ENCODE measurements around the gene DOCK1. TPM values are rescaled to one million over a fixed set of nuclear protein-coding genes. Genes with fewer than 3 reads are reported as not detected.

The DOCK1 gene
- total RNA-seq, 2 experiments from 2014 or later, result not detected

DNA sequence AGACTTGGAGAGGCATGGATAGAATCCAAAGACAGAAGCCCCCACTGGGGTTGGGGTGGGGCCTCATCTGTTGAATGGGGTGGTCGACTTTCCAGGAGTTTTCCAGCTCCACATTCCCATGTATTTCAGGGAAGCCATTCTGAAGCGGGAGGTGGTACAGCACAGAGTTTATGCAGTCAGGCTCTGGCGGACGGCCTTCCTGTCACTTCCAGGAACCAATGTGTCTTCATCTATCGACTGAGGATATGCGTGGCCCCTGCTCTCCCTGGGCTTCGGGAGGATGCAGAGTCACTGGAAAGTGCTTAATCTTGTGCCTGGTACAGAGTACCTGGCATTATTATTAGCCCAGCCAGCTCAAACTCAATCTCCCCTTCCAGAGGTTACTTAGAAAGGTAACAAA is 26.3 kb downstream of the DOCK1 start:
- Histone ChIP-seq H3K4me1 (ENCODE audit: insufficient read depth, low read length) (no peaks in the 10 kb centered on the region), H3K27me3 (ENCODE audit: control insufficient read depth in 1 of 2, insufficient read depth in 2 of 2, low read length in 2 of 2) (no peaks in the 10 kb centered on the region), H3K4me3 (ENCODE audit: low read length) (no peak overlapping the region), H3K27ac (ENCODE audit: low read depth in 1 of 2, low read length in 2 of 2) (no peak overlapping the region), H3K9me3 (ENCODE audit: control insufficient read depth in 1 of 2, insufficient read depth in 1 of 2, low read length in 2 of 2) (peaks cover 0 to 30% of the 10 kb centered on the region in 2 experiments), H3K36me3 (ENCODE audit: insufficient read depth, low read length) (no peaks in the 10 kb centered on the region)
- ChIA-PET CTCF (no interaction called here), POLR2A (no interaction called here)
- Mint-ChIP-seq H3K4me1 (ENCODE audit: low read depth) (no peaks in the 10 kb centered on the region), H3K4me3 (no peak overlapping the region), H3K27me3 (no peaks in the 10 kb centered on the region), H3K36me3 (ENCODE audit: low read depth) (no peaks in the 10 kb centered on the region), H3K9me3 (no peaks in the 10 kb centered on the region), H3K27ac (no peak overlapping the region)
- intact Hi-C loops (cut with DNase I, micrococcal nuclease), result no loop called here
- DNase-seq (no peak), ATAC-seq (ENCODE audit: poor library complexity) (no peak)
- TF ChIP-seq, protein P1, sequence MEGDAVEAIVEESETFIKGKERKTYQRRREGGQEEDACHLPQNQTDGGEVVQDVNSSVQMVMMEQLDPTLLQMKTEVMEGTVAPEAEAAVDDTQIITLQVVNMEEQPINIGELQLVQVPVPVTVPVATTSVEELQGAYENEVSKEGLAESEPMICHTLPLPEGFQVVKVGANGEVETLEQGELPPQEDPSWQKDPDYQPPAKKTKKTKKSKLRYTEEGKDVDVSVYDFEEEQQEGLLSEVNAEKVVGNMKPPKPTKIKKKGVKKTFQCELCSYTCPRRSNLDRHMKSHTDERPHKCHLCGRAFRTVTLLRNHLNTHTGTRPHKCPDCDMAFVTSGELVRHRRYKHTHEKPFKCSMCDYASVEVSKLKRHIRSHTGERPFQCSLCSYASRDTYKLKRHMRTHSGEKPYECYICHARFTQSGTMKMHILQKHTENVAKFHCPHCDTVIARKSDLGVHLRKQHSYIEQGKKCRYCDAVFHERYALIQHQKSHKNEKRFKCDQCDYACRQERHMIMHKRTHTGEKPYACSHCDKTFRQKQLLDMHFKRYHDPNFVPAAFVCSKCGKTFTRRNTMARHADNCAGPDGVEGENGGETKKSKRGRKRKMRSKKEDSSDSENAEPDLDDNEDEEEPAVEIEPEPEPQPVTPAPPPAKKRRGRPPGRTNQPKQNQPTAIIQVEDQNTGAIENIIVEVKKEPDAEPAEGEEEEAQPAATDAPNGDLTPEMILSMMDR (IDR thresholded peaks at IDR 0.05), result no peak

DNA sequence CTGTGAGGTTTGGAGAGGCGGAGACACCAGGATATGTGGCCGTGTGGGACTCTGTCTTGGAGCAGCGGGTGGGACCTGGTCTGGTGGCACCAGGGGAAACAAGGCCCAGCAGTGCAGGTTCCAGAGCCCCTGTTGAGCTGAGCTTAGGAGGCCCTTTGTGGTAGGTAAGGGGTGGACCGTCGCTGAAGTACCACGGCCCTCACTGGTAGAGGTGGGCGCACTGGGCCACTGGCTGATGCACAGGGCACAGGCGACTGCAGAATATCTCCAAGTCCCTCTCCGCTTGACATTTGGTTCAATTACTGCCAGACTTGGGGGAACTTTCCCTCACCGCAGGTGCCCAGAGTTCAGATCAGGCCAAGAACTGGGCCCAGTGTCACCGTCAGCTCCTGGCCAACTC is 27.3 kb downstream of the DOCK1 start:
- DNase-seq, result no peak
- TF ChIP-seq, protein P1 (IDR thresholded peaks at IDR 0.05), result no peak
- Mint-ChIP-seq H3K4me1 (ENCODE audit: low read depth) (no peaks in the 10 kb centered on the region), H3K27ac (no peak overlapping the region), H3K4me3 (no peak overlapping the region), H3K9me3 (peaks cover 2% of the 10 kb centered on the region), H3K36me3 (ENCODE audit: low read depth) (no peaks in the 10 kb centered on the region), H3K27me3 (no peaks in the 10 kb centered on the region)
- no peak for ATAC-seq (ENCODE audit: poor library complexity)
- H3K27me3 ChIP-seq (ENCODE audit: control insufficient read depth in 1 of 2, insufficient read depth in 2 of 2, low read length in 2 of 2), result no peaks in the 10 kb centered on the region
- no peaks in the 10 kb centered on the region for H3K36me3 ChIP-seq (ENCODE audit: insufficient read depth, low read length)
- H3K4me1 ChIP-seq (ENCODE audit: insufficient read depth, low read length), result no peaks in the 10 kb centered on the region
- H3K4me3 ChIP-seq (ENCODE audit: low read length), result no peak overlapping the region
- peaks cover 0 to 26% of the 10 kb centered on the region in 2 experiments for H3K9me3 ChIP-seq (ENCODE audit: control insufficient read depth in 1 of 2, insufficient read depth in 1 of 2, low read length in 2 of 2)
- CTCF ChIA-PET, result no interaction called here
- POLR2A ChIA-PET, result no interaction called here
- intact Hi-C loops (cut with DNase I, micrococcal nuclease), result no loop called here
- H3K27ac ChIP-seq (ENCODE audit: low read depth in 1 of 2, low read length in 2 of 2), result no peak overlapping the region

DNA sequence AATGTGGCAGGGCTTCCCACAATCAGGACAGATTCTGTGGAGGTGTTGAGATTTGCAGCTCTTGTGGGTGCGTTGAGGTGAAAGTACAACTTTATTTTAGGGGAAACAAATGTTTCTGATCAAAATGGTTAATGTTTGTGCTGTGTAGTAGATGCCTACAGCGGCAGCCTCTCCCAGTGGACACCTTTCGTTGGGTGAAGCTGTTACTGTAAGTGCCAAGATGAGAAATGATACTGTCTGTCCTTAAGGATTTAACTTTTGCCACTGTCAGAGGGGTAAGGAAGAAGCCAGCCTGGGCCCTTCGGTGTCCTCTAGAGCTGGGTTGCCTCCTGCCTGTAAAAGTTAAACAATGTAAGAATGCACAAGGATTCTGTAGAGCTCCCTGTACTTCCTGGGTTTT is 27.9 kb downstream of the DOCK1 start:
- intact Hi-C loops (cut with DNase I, micrococcal nuclease), result no loop called here

More for the DNA sequence above, 27.9 kb downstream of the DOCK1 start:
- Mint-ChIP-seq H3K9me3 (peaks cover 4% of the 10 kb centered on the region), H3K36me3 (ENCODE audit: low read depth) (no peaks in the 10 kb centered on the region), H3K4me3 (no peak overlapping the region), H3K4me1 (ENCODE audit: low read depth) (no peaks in the 10 kb centered on the region), H3K27me3 (no peaks in the 10 kb centered on the region), H3K27ac (no peak overlapping the region)
- TF ChIP-seq, protein P1 (IDR thresholded peaks at IDR 0.05), result no peak
- ChIA-PET POLR2A (no interaction called here), CTCF (no interaction called here)
- Histone ChIP-seq H3K9me3 (ENCODE audit: control insufficient read depth in 1 of 2, insufficient read depth in 1 of 2, low read length in 2 of 2) (peaks cover 0 to 24% of the 10 kb centered on the region in 2 experiments), H3K36me3 (ENCODE audit: insufficient read depth, low read length) (no peaks in the 10 kb centered on the region), H3K27me3 (ENCODE audit: control insufficient read depth in 1 of 2, insufficient read depth in 2 of 2, low read length in 2 of 2) (no peaks in the 10 kb centered on the region), H3K4me1 (ENCODE audit: insufficient read depth, low read length) (no peaks in the 10 kb centered on the region), H3K4me3 (ENCODE audit: low read length) (no peak overlapping the region), H3K27ac (ENCODE audit: low read depth in 1 of 2, low read length in 2 of 2) (no peak overlapping the region)
- no peak for ATAC-seq (ENCODE audit: poor library complexity)
- DNase-seq, result no peak
